ENCODE data around the gene ZNF416.

The ZNF416 gene
- 5.6 to 6.6 reads per million in 2 donors for total RNA-seq

DNA sequence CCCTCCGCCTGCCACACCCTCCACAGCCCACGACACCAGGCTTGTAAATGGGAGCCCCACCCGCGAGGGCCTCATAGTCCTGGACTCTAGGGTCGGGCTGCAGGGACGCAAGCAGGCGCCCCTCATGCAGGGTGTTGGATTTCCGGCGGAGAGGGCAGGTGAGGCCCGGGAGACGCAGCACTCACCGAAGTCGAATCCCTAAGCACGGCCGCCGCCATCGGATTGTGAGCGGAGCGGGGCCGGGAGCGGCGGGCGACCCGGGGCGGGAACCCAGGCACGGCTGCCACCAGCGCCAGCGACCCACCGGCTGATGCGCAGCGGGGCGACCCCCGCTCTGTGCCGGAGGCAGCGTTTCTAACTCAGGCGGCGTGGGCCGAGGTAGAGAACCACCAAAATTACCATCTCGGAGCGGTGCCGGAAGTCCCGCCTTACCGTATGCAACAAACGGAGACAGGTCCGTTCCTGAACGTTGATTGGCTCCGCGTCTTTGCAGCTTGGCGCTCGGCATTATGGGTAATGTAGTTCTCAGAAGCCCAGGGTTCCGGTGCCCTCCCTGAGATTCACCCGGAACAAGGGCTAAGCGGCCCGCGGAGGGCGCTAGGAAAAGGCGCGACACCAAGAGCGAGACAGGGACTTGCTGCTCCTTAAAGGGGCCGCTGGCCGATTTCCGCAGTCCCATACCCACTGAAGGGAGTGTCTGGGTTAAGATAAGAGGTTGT is at the start of gene ZNF416:
TSS of gene ZNF416 (minus strand) at position 425 of the 719 bp plus-strand sequence. CDS start at position 218, 207 bp downstream.
- peak; percentile 77 to 99 (median 93) for DNase-seq

DNA sequence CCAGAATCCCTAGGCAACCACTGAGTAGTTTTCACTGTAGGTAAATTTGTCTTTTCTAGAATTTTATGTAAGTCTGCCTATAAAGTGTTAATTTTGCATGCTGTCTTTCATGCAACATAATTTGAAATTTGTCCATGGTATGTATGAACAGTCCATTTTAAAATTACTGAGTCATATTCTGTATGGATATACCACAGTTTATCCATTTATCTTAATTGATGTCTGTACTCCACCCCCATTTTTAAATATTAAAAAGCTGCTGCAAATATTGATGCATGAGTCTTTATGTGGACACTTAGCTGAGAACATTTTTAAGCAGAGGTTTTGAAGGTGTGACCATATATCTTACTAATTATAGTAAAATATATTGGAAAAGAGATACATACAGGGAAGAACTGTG is 44.4 kb upstream of the ZNF416 start:
- no peak for DNase-seq

DNA sequence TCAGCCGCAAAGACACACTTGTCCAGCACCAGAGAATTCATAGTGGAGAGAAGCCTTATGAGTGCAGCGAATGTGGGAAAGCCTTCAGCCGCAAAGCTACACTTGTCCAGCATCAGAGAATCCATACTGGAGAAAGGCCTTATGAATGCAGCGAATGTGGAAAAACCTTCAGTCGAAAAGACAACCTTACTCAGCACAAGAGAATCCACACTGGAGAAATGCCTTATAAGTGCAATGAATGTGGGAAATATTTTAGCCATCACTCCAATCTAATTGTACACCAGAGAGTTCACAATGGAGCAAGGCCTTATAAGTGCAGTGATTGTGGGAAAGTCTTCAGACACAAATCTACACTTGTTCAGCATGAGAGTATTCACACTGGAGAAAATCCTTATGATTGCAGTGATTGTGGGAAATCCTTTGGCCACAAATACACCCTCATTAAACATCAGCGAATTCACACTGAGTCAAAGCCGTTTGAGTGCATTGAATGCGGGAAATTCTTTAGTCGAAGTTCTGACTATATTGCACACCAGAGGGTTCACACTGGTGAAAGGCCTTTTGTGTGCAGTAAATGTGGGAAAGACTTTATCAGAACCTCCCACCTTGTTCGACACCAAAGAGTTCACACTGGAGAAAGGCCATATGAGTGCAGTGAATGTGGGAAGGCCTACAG is 42.1 kb upstream of the ZNF416 start:
- peak in 1 of 5 experiments; percentile 30 for DNase-seq

DNA sequence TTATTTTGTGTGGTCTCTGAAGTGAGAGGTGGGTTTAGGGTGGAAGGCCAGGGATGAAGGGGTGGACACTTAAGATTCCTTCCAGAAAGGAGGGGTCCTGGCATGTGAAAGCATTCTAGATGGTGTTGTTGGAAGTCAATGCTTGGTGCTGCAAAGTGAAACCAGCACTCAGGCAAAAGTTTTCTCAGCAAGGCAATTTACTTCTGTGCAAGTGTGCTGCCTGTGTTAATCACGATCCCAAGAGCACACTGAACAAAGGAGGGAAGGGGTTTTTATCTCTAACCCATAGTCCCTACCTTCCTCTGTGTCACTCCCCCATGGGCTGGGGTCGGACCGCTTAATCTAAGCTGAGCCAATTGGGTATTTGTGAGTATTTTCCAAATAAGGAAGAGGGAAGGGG is 36.6 kb upstream of the ZNF416 start:
- peak in 1 of 5 experiments; percentile 22 for DNase-seq

- peak; percentile 64 to 95 (median 85) for DNase-seq
Observed at GRCh38 chr19:57613941-57614743, 35.4 kb upstream of the ZNF416 start, which contains the start of gene ZNF134. TSS of gene ZNF134 (plus strand) at chr19:57614242. CDS start at chr19:57619469, 5,227 bp downstream.

DNA sequence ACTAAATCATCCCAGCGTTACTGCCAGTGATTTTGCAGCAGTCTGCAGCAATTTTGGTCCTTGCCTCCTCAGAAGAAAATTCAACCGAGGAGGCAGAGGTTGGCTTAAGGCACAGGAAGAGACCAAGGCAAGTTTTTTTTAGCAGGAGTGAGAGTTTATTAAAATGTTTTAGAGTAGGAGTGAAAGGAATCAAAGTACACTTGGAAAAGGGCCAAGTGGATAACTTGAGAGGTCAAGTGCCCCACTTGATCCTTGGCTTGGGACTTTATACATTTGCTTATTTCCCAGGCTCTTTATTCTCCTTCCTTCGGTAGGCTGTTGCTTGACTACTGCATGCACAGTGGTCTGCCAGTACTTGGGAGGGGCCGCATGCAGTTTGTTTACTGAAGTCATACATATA is 32.4 kb upstream of the ZNF416 start:
- DNase-seq = no peak

DNA sequence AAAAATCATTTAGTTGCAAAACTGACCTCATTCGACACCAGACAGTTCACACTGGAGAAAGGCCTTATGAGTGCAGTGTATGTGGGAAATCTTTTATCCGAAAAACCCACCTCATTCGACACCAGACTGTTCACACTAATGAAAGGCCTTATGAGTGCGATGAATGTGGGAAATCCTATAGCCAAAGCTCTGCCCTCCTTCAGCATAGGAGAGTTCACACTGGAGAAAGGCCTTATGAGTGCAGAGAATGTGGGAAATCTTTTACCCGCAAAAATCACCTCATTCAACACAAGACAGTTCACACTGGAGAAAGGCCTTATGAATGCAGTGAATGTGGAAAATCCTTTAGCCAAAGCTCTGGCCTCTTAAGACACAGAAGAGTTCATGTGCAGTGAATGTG is 28.2 kb upstream of the ZNF416 start:
- DNase-seq = no peak

GRCh38 chr19:57599761-57600383 is 21.2 kb upstream of the ZNF416 start, which contains the start of gene ZNF530:
TSS of gene ZNF530 (plus strand) at chr19:57599885. CDS start at chr19:57604346, 4,461 bp downstream.
- DNase-seq = peak; percentile 48 to 92 (median 67)

DNA sequence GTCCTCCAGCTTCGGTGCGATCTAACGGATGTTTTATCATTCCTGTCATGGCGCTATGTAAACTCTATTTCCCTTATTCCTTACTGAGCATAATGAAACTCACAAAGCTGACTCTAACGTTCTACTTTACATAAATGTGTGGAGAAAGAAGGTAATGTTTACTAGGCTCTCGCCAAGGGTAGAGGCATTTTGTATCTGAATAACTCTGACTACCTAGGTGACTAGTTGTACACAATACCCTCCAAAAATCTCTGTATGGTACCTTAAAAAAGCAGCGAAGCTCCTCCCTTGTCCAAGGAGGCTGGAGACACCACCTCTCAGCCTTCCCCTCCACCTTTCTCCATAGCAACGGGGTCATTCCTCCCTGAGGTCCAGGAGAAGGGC is 20.7 kb upstream of the ZNF416 start:
- DNase-seq = no peak

DNA sequence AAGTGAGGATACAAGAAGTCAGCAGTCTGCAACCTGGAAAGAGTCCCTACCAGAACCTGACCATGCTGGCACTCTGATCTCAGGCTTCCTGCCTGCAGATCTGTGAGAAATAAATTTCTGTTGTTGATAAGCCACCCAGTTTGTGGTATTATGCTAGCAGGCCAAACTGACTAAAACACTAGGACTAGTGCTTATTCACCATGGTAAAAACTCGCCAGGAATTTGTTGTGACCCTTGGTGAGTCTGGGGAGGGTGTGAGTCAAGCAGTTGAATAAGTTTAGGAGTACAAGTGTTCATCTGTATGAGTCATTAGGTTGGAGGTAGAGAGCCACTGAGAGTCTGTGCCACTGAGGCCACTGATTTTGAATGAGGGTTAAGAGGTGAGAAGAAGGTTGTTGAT is 8.8 kb upstream of the ZNF416 start:
- no peak for DNase-seq

DNA sequence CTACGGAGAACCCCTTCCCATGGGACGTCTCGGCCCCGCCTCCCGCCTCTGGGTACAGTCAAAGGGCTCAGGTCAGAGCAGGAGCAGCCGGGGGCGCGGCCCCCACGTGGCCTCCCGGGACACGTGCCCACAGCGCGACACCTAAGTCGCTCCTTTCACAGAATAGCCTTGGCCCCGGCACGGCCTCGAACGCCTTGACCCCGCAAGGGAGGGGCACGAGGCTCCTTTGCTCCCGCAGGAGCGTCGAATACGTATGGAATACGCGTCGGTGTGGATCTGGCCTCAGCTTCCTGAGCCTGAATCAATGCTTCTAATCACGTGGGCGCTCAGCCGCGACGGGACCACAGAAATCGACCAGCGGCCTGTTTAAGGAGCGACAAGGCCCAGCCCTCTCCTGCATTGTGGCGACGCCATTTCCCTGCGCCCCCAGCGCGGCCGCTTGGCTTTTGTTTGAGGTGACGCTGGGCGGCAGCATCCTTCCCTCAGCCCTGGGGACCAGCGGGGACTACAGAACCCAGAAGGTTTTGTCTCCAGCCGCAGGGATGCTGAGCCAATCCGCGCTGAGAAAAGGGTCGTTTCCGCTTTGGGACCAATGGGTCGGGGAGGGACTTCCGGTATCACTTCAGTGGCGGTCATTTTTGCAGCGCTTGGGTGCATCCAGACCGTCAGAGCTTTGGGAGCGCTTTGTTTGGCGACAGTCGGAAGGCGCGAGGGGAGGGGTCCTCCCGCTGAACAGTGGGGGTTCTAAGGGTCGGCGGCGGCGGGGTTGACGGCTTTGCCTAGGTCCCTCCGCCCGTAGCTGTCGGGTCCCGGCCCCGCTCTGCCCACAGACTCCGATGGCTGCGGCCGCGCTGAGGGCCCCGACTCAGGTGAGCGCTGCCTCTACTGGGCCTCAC is 5.1 kb upstream of the ZNF416 start, which contains the start of gene ZIK1:
TSS of gene ZIK1 (plus strand) at position 625 of the 896 bp plus-strand sequence. CDS start at position 837, 212 bp downstream.
- DNase-seq = peak; percentile 44 to 96 (median 77)

DNA sequence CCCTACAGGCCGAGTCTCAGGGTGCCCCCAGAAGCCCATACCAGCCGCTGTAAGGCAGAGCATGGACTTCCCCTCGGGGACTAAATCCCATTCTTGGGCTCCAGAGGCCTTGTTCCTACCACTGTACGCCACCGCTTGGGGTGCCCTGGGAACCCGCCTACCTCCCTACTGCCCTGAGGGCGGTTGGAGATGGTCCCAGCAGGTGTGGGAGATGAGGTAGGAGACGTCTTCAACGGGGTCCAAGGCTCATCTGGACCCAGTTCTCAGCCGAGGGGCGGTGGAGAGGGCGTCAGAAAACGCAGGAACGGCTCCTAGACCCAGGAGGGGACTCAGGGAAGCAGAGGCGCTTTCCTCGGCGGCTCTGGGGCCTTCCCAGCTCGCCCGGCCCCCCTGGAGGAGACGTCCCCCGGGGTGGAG is 4.4 kb upstream of the ZNF416 start:
- no peak for DNase-seq

DNA sequence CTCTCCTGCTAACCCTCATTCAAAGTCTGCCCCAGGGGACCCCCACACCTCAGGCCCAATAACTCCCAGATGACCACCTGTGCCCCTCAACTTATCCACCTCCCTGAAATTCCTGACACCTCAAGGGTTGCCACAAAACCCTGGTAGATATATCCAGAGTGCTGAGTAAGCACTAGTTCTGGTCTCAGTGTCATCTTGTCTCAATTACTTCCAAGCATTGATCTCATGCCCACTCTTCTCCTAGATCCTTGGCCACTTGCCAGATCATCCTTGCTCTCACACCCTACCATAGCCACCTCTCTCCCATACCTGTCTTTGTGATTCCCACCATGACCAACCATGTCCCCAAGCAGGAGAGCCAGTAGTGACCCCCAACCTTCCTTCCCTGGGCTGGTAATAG is 2.0 kb downstream of the ZNF416 start:
- no peak for DNase-seq

GRCh38 chr19:57572415-57572947 is 6.2 kb downstream of the ZNF416 start:
- DNase-seq = no peak

DNA sequence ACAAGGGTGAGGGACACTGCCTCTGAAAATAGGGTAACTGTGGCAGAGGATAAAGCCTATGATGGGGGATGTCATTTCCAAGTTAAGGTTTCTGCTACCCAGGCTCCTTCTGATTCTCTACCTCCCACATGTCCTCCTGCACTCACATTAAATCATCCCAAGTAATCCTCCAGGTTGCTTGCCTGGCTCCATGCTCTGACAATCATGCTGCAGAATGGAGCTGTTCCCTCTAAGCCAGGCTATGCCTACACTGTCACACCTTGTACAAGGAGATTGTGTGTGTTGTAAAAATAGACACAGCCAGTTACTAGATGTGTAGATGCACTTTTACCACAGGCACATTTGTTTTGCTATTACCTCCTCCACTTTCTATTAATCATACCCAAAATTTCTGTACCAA is 8.0 kb downstream of the ZNF416 start:
- DNase-seq = no peak

GRCh38 chr19:57566396-57567265 is 12.1 kb downstream of the ZNF416 start:
- peak in 1 of 5 experiments; percentile 30 for DNase-seq

DNA sequence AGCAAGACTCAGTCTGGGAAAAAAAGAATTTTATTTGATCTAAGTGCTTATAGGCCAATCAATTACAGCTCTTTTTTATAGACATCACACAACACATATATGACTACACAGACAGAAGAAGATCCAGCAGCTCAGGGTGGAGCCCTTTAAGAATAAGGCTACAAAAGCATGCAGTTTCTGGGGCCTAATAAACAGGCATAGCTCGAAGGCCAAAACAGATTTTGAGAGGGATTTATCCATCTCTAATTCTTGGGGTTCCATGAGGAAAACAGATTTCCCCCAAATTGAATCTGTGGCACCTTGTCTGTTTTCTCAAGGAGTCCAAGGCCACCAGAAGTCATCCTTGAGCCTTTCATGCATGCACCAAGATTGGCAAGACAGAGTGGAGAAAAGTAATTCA is 15.2 kb downstream of the ZNF416 start:
- DNase-seq = no peak

DNA sequence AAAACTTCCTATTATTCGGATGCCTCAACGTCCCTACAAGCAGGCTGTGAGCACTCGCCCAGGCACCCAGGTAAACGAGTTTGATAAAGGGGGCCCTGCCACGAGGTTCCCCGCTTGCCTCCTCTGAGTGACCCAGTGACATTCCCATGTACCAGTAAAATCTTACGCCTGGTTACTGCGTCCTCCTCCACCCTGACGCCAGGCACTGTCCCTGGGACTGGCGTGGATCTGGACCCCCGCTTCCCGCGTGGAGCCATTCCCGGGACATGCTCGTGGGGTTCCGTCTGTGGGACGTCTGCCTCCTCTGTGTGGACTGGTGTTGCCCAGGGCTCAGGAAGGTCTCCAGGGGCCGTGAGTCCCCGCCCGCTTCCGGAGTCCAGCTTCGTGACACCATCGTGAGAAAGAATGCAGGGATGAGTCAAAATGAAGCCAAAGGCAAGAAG is 18.6 kb downstream of the ZNF416 start:
- DNase-seq = no peak

DNA sequence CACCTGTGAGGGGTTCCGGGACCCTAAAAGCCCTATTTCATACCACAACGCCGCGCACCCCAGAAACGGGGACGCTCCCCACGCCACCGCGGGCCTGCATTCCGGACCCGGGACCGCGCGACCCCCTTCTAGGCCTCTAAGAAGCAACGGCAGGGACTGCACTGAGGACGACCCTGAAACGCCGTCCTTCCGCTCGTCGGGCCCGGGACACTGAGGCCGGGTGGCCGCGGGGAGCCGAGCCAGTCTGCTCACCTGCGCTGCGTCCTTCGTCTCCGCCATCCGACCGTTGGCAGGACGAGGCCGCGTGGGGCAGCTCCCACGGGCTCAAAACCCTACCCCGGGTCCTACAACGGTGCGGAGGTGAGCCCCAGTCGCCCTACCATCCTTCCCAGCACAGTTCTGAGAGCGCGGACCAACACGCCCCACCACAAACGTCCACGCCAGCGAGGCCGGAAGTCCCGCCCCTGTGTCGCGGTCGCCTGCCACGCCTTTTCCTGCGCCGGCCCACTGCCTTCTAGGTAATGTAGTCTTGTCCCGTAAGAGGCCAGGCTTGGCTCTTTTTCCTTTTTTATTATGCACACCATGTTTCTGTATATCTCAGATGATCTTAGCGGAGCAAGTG is 19.2 kb downstream of the ZNF416 start, which contains the start of gene ZNF550:
TSS of gene ZNF550 (minus strand) at position 460 of the 622 bp plus-strand sequence. CDS start at position 279, 181 bp downstream.
- peak; percentile 67 to 91 (median 81) for DNase-seq

All from T-helper 2 cell (primary cell).